SK-N-MC (cell line): ENCODE measurements around the gene TBL1Y.

Source experiments
- EZH2 ChIP-seq: fragments of 200-600 bp; sonication (generic); IDR thresholded peaks from one replicate; pipeline ENCODE4 v1.6.1; 2017; ENCODE audit warnings: antibody characterized with exemption
- POLR2AphosphoS5 ChIP-seq: IDR thresholded peaks from 2 replicates; pipeline ENCODE4 v1.6.1; 2012; ENCODE audit warnings: mild to moderate bottlenecking, low read depth, low read length, borderline replicate concordance

DNA sequence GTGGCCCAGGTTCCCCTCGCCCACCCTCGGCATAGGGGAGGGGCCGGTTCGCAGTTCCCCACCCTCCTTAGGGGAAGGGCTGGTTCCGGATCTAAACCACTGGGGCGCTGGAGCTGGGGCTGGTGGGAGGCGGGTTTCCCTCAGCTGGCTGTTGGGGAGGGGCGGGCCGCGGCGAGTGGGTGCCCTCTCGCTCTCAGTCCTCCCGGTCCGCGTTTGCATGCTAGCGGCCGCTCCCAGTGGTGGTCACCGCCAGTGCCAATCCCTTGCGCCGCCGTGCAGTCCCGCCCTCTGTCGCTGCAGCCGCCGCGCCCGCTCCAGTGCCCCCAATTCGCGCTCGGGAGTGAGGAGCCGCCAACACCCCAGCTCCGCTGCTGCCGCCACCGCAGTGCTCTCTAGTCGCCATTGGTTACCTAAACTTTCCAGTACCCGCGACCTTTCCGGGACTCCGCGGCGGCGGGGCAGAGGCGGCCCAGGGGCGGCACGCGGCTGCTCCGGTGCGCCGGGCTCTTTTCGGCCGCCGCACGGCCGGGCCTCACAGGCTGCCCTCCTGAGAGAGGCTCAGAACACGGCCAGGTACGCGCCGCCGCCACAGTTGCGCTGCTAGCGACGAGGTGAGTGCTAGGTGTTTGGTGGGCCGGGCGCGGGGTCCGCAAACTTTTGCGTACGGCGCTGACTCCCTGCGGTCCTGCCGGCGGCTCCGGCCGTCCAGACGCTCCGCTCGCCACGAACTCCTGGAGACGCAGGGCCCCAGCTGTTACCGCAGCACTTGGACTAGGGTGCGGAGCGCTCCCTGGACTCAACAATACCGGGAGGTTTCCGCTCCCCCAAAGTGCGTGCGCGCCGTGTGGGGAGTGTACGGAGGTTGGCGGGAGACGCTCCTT lies at the start of gene TBL1Y:
- TF ChIP-seq EZH2 = no peak
- no peak for TF ChIP-seq POLR2AphosphoS5
